Esophagus muscularis mucosa (tissue), 4 donors: ENCODE measurements around the gene GNAI1.

Source experiments
- CTCF ChIP-seq, 3 experiments: fragments of 200-600 bp in 2 of 3; fragments of 450-650 bp in 1 of 3; sonication (generic) in 2 of 3; IDR thresholded peaks; one replicate each; pipeline ENCODE4 v1.5.1; 2017 to 2019; ENCODE audit warnings: antibody characterized with exemption in 3 of 3, mild to moderate bottlenecking in 2 of 3, moderate library complexity in 1 of 3
- EP300 ChIP-seq: sonication (generic); formaldehyde crosslinking; IDR thresholded peaks from one replicate; pipeline ENCODE4 v1.6.1; 2017; ENCODE audit warnings: antibody characterized with exemption
- POLR2A ChIP-seq: fragments of 450-650 bp; IDR thresholded peaks from one replicate; pipeline ENCODE4 v1.6.1; 2017; ENCODE audit warnings: antibody characterized with exemption, moderate library complexity, mild to moderate bottlenecking, low read depth
- POLR2AphosphoS5 ChIP-seq, 2 donors: sonication (generic); formaldehyde crosslinking; IDR thresholded peaks; one replicate each; pipeline ENCODE4 v1.6.1; 2017; ENCODE audit warnings: antibody characterized with exemption in 2 of 2

DNA sequence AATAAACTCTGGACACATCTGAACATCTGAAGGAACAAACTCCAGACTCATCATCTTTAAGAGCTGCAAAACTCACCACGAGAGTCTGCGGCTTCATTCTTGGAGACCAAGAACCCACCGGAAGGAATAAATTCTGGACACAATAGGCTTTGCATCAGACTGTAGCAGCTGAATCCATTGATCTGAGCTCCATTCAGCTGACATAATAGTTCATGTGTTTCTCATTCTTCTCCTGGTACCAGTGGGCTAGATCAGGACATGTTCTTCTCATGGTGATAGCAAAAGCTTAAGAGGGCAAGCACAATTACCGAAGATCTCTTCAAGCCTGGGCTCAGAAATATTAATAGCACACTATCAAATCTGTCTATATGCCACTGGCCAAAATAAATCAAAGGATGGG lies 20.5 kb upstream of the GNAI1 start:
- TF ChIP-seq EP300 (no peak), CTCF (IDR thresholded peaks at IDR 0.05) (no peak), POLR2A (no peak), POLR2AphosphoS5 (IDR thresholded peaks at IDR 0.05) (no peak)
